Measurements from ENCODE around the gene CELA3B. TPM values are rescaled to one million over a fixed set of nuclear protein-coding genes. Genes with fewer than 3 reads are reported as not detected.

The CELA3B gene
- total RNA-seq, 1 experiment from 2014 or later, result 4.4 TPM

DNA sequence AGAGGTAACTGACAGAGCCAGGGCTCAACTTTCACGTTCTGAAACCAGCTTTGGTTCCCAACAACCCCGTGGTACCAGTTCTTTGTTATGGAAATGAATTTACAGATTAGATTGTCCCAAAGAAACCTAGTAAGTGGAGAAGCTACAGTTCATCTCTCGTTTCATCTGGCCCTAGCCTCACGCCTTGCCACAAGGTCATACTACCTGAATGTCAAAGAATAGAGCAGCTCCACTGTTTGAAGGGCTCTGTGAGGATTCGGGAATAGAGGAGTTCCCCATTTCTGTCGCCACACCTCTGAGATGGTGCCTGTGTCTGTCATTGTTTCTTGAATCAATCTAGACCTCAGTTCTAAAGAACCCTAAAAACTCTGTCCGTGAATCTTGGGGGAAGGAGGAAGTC, 60.7 kb downstream of the CELA3B start:
- peaks cover 26% of the 10 kb centered on the region for H3K4me1 Mint-ChIP-seq
- no peaks in the 10 kb centered on the region for H3K36me3 Mint-ChIP-seq
- ChIA-PET CTCF (interaction anchor here (0.7 to 2.8 kb wide), 4 partner anchors 10 to 15 kb away, joined by 3 to 13 read pairs (median 5); partner anchors contain the start of gene CDC42), POLR2A (interaction anchor here (1.2 kb wide), 1 partner anchor 12 kb away, joined by 3 read pairs; no protein-coding TSS in a partner anchor)
- H3K27me3 Mint-ChIP-seq (ENCODE audit: low read depth), result no peaks in the 10 kb centered on the region
- TF ChIP-seq ZNF263 (CRISPR knock-in tag; IDR thresholded peaks at IDR 0.05; ENCODE audit: low read depth), result no peak
- ATAC-seq (no peak; the same call in 1 of the 2 replicates), DNase-seq (ENCODE audit: low spot score) (no peak)
- peak overlapping the region; percentile 81 for H3K27ac Mint-ChIP-seq
- H3K9me3 Mint-ChIP-seq, result no peaks in the 10 kb centered on the region
- no peak overlapping the region for H3K4me3 Mint-ChIP-seq

GRCh38 chr1:22038036-22038435, 61.2 kb downstream of the CELA3B start:
- Mint-ChIP-seq H3K4me1 (peaks cover 31% of the 10 kb centered on the region), H3K27ac (no peak overlapping the region), H3K4me3 (no peak overlapping the region), H3K36me3 (no peaks in the 10 kb centered on the region), H3K27me3 (ENCODE audit: low read depth) (no peaks in the 10 kb centered on the region), H3K9me3 (no peaks in the 10 kb centered on the region)
- ChIA-PET CTCF (interaction anchor here (0.7 to 2.8 kb wide), 3 partner anchors 9 to 14 kb away, joined by 3 to 13 read pairs (median 3); no protein-coding TSS in a partner anchor), POLR2A (interaction anchor here (1.2 kb wide), 1 partner anchor 12 kb away, joined by 3 read pairs; no protein-coding TSS in a partner anchor)
- ATAC-seq (no peak), DNase-seq (ENCODE audit: low spot score) (no peak)
- TF ChIP-seq NR3C1 (CRISPR knock-in tag; conservative IDR thresholded peaks at IDR 0.05; ENCODE audit: low read depth), result no peak
- no peak for TF ChIP-seq NFATC4 (CRISPR knock-in tag; IDR thresholded peaks at IDR 0.05)
- no peak for TF ChIP-seq OVOL2 (CRISPR knock-in tag; IDR thresholded peaks at IDR 0.05; ENCODE audit: borderline replicate concordance)
- TF ChIP-seq, protein P1, sequence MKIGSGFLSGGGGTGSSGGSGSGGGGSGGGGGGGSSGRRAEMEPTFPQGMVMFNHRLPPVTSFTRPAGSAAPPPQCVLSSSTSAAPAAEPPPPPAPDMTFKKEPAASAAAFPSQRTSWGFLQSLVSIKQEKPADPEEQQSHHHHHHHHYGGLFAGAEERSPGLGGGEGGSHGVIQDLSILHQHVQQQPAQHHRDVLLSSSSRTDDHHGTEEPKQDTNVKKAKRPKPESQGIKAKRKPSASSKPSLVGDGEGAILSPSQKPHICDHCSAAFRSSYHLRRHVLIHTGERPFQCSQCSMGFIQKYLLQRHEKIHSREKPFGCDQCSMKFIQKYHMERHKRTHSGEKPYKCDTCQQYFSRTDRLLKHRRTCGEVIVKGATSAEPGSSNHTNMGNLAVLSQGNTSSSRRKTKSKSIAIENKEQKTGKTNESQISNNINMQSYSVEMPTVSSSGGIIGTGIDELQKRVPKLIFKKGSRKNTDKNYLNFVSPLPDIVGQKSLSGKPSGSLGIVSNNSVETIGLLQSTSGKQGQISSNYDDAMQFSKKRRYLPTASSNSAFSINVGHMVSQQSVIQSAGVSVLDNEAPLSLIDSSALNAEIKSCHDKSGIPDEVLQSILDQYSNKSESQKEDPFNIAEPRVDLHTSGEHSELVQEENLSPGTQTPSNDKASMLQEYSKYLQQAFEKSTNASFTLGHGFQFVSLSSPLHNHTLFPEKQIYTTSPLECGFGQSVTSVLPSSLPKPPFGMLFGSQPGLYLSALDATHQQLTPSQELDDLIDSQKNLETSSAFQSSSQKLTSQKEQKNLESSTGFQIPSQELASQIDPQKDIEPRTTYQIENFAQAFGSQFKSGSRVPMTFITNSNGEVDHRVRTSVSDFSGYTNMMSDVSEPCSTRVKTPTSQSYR (CRISPR knock-in tag; IDR thresholded peaks at IDR 0.05), result no peak

Other genes starting within 250 kb of the CELA3B start
- 72.1 to 86.9 TPM (median 79.2 TPM) in 3 replicates for gene USP48, start 193.9 kb upstream of the CELA3B start, total RNA-seq (2021)
- gene LDLRAD2, start 164.8 kb upstream of the CELA3B start, total RNA-seq (2021), result 0.63 to 1.3 TPM (median 0.85 TPM) in 3 replicates
- gene HSPG2, start 39.7 kb upstream of the CELA3B start, total RNA-seq (2021), result 120 to 127 TPM (median 120 TPM) in 3 replicates
- gene CELA3A, start 24.6 kb downstream of the CELA3B start, total RNA-seq (2021), result 7.2 to 9.6 TPM (median 8.0 TPM) in 3 replicates
- 169 to 182 TPM (median 171 TPM) in 3 replicates for gene CDC42, start 75.7 kb downstream of the CELA3B start, total RNA-seq (2021)
- 0.69 to 0.85 TPM (median 0.70 TPM) in 3 replicates for gene WNT4, start 166.1 kb downstream of the CELA3B start, total RNA-seq (2021)

All from WTC11 (cell line).